GM19043 (cell line): ENCODE results near the gene FBXL14.

ENCODE experiments used
- ATAC-seq: cut with Tn5 transposase; IDR thresholded peaks from one replicate; pipeline ENCODE4 v1.9.1; 2021; ENCODE audit warnings: low read depth; ENCODE audit not compliant: unreplicated experiment

FBXL14 gene

DNA sequence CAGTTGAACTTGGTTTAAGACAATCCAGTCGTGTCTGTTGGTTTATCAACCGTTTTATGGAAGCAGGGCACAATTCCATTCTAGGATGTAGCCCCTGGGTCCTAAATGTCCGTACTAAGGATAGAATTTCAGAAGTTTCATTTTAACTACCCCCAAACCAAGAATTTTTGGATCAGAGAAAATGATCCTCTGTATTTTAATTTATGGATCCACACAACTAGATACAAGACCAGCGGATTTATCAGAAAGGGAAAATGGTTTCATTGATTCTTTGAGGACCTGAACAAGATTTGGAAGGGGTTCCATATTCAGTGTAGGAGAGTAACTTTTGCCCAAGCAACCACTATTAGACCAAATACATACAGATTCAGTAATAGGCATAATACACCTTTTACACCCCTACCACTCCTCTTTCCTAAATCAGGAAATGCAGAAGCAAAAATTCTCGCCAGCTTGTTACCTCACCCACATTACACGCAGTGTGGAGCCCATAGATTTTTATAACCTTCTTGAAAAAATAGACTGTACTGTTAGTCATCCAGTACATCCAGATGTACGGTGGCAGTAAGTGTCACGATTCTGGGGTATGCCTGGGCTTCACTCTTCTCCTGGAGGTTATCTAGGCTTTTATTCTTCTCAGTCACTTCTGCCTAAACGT, 1.4 kb upstream of the FBXL14 start:
- ATAC-seq, result no peak

DNA sequence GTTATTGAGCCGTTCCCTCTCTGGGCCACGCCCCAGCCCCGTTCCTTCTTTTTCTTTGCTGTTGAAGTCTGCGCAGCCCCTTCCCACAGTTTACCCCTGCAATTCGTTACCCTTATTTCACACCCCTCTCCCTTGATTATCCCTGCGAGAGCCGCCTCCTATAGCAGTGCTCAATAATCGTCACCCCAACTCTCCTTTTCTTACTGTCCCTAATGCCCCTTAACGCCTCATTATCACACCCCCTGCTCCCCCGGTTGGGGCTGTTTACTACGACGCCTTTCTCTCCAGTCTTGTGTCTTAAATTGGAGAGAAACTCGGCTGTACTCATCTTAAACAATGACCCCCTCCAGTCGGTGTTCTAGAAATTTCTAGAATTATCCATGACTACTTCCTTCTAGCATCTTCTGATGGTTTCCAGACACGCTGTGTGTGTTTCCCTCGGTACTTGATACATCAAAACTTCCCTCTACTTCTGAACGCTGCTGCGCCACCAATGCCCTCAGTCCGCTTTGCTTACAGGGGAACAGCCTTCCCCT, 713 bp upstream of the FBXL14 start:
- no peak for ATAC-seq

DNA sequence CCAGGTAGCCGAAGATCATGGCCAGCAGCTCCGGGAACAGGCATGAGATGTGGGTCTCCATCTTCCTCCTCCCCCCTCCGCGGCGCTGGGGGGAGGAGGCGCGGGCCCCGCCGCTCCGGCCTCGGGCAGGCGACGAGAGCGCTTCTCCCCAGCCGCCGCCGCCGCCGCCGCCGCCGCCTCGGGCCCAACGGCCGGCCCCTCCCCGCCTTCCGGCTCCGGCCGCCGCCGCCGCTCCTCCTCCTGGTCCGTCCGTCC, 448 bp downstream of the FBXL14 start:
- peak; percentile 38 for ATAC-seq

DNA sequence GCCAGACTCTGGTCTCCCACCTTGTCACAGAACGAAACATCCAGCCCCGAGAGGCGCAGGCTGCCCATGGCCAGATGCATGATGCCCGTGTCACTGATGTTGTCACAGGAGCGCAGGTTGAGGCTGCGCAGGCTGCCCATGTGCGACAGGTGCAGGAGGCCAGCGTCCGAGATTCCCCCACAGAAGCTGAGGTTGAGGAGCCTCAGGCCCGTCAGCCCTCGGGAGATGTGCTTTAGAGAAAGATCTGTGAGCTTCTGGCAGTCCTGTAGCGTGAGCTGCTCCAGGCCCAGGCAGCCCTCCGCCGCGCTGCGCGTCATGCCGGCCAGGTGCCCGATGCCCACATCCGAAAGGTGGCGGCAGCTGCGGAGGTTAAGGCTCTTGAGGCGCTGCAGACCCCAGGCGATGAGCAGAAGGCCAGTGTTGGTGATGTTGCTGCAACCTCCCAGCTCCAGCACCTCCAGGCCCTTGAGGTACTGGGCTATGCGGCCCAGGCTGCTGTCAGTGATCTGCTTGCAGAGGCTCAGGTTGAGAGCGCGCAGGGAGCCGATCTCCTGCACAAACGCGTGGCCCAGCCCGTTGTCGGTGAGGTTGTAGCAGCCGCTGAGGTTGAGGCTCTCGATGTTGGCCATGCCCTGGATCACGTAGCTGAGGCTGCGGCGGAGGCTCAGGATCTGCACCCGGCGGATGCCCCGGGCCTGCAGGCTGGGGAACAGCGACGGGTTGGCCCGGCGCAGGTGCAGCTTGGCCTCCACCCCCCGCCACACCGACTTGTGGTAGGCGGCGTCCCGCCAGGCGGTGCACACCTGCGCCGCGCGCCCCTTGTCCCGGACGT, 991 bp downstream of the FBXL14 start:
- peak; percentile 12 for ATAC-seq

DNA sequence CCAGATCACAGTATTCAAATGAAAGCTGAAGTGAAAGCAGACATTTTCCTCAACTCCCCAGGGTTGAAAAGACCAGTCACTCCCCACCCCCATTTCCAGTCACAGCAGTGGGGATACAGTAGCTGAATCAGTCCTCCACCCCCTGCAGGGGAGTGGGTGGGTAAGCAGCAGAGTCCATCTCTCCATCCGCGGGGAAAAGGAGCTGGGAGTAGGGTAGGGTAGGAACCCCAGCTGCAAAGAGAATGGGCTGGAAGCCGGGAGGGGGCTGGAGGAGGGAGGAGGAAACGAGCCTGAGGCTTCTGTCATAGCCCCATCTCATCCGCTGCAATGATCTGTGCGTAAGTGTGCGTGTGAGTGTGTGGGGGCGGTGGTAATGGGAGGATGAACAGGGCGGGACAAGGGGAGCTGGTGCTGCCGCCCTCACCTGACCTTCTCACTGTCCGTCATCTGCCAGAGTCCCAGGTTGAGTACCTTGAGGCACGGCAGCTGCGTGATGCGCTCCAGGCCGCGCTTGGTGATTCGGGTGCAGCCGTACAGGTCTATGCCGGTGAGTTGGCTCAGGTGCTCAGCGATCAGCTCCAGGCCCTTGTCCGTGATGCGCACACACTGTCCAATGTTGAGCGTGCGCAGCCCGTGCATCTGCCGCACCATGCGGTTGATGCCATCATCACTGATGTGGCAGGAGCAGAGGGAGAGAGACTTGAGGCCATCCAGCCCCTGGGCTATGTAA, 1.8 kb downstream of the FBXL14 start:
- no peak for ATAC-seq

DNA sequence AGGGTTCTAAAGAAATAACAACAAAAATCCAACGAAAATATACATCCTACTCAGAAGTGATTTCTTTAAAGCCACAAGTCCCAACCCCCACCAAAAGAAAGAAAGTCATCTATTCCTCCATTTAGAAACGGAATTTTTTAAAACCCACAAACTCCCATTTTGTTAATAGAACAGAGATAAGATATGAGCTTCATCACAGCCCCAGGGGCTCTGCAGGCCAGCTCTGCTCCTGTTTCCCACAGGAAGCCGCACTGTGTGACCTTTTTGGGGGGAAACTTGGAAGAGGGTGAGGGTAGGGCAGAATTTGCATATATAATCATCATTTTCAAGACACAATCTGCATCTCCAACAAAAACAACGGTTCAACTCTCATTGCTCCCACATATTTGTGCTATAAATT, 2.8 kb downstream of the FBXL14 start:
- ATAC-seq, result no peak

DNA sequence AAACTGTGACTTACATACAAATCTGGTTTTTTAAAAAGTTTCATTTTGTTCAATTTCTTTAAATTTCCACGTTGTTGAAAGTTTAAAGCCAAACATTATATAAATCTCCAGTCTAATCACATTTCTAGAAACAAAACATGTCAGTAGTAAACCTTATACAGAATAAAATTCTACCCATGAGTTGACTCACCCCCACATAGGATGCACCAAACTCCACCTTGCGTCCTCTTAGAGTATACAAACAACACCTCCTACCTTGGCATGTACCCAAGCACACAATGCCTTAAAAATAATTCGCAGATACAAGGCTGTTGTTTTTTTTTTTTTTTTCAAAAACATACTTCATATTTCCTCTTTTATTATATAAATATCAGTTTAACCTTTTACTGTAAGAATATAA, 3.3 kb downstream of the FBXL14 start:
- no peak for ATAC-seq

DNA sequence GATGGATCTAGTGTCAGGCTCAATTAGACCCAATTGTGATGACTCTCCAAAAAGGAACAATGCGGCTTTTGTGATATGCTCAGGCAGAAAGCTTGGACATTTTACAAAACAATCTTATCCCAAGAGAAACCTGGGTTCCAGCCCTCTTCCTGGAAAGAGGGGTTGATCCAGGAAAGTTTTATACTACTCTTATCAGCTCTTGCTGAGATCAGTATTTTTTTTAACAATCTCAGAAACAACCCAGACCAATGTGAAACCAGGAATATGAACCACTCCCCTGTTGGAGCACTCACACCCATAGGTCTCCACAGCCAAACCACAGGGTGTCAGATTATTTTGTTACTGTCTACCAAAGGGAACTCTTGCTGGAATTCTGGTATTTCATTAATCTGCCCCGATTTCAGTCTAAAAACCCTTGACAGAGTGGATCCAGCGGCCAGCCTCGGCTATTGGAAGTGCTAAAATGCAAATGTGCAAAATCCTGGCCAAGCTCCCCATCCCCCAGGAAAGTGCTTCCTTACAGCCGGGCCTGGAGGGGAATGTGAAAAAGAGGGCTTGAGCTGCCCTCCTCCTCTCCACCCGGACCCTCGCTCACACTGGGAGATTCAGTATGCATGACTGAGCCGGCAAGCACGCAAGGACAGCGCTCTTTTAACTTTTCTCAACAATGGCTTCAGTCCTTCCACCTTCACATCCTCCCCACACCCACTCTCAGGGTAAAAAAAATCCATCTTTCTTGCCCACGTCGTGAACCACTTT, 4.0 kb downstream of the FBXL14 start:
- ATAC-seq, result no peak

DNA sequence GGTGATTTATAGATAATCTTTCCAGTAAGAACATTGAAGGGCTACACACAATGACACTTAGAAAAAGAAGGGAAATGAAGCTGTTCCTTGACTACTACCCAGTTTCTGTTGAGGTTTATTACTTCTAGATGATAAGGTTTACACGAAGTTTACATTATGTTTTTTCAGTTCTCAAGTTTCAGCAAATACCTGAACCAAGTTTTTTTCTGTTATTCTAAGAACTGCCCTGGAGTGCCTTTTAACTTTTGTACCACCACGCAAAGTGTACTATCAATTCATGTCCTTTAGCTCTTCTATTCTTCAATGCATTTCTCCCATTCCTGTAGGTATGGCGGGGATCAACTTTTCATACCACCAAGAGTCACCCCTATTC, 5.8 kb downstream of the FBXL14 start:
- no peak for ATAC-seq

DNA sequence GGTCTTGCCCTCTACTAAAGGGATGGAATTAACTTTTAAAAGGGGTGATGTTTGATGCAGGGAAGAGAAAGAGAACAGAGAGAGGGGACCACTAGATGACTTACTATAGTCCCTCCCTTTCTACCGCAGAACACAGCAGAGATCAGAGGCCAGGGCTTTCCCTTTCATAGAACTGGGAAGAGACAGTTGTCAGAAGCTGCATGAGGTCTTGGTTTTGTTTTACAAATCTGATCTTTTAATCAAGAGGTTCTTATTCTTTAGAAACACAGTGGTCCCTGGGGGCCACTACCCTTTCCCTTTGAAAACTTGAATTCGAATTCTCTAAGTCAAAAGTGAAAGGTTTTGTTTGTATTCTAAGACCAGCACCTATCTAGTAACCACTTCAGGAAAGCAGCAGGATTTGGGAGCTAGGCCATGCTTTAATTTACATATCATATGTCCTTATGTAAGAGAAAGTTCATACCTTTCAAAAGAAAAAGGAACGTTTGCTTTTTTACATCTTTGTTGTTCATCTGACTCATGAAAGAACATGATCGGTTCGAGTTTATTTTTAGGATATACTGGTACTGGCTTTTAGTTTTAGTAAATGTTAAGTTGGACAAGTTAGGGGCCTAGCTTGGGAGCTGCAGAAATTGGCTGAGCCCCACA, 6.3 kb downstream of the FBXL14 start:
- ATAC-seq, result no peak

DNA sequence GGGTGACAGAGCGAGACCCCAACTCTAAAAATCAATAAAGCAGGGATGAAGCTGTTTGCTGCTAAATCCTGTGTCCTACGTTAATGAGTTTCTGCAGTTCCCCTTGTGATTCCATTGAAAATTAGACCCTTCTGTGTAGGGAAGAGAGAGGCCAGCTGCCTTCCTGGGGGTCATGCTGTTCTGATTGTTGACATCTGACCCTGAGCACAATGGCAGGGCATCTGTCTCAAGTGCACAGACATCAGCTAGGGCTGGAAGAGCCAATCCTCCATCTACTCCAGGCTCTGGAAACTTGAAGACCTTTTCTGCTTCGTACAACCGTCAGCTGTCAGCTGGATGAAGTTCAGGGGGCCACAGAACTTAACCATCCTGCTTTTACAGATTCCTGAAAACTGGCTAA, 10.1 kb downstream of the FBXL14 start:
- no peak for ATAC-seq

DNA sequence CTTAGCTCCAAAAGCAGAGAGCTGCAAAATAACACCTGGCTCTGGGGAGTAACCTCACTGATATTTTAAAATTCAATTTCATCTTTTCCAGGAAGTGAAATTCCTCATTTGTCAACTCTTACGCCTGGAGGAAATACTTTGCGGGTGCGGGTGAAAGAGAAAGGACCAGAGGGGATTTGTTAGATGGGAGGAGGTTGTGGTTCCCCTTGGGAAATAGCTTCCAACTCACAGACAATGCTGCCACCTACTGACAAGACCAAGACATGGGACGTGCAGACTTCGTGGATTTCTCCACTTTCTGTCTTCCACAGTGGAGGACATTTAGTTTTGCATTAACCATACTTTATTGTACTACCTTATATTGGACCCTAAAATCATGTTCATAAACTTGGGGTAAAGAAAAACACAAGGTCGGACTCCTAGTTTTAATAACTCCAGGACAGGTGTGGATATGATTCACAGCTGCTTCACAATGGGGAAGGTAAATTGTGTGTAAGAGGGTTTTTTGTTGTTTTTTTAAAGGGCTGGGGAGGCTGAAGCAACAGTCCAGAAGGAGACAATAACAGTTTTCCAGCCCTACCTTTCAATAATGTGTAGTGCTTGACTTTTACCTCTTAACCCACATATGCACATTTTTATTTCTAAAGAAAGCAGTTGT, 10.8 kb downstream of the FBXL14 start:
- ATAC-seq, result no peak

DNA sequence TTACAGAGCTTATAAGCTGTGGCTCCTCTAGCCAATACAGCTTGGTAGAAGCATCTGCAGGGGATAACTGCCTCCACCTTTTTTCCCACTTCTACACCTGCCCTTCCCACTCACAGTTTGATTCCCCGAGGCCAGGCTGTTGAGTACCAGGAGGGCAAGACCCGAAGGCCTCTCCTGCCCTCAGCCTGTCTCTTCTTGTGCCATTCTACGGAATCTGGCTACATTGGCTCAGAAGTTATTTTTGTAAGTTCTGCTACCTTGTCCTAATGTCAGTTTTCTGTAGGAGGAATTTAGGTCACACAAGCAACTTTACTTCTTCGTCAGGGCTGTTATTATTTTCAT, 11.7 kb downstream of the FBXL14 start:
- no peak for ATAC-seq

DNA sequence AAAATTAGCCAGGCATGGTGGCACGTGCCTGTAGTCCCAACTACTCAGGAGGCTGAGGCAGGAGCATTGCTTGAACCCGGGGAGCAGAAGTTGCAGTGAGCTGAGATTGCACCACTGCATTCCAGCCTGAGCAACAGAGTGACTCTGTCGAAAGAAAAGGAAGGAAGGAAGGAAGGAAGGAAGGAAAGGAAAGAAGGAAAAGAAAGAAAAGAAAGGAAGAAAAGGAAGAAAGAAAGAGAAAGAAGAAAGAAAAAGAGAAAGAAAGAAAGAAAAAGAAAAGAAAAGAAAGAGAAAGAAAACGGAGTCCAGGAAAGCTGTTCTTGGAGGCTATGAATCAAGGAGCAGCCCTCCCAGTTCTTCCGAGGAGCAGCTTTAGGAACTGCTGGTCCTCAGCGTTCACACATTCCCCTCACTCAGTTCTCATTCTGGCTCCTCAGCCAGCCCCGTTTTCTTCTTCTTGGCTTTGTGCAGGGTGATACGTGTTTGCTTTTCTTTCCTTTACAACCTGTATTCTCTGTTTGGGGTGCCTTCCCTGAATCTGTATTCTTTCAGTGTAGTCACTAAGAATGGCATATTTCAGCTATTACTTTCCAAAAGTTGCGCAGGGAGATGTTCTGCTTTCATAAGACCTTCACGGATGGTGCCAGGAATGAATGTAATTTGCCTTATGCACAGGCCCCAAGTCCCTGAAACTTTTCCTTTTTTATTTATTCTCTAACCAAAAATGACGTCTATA, 12.2 kb downstream of the FBXL14 start:
- no peak for ATAC-seq

DNA sequence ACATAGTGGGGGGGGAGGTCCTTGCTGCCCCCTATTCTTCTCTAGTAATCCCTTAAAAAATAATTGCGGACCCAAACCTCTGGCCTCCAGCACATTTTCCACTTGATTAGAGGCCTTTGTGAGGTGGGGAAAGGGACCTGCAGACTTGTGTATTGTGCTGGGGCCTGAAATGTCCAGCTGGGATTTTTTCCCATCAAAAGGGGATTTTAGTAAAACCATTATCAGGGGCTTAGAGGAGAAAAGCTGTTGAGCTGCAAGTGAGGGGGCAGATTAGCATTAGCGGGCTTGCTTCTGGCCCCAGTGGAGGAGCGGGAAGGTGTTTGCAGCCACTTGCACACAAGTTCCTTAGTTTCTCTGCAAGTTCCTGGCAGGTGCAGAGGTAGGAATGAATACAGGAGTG, 13.9 kb downstream of the FBXL14 start:
- no peak for ATAC-seq

DNA sequence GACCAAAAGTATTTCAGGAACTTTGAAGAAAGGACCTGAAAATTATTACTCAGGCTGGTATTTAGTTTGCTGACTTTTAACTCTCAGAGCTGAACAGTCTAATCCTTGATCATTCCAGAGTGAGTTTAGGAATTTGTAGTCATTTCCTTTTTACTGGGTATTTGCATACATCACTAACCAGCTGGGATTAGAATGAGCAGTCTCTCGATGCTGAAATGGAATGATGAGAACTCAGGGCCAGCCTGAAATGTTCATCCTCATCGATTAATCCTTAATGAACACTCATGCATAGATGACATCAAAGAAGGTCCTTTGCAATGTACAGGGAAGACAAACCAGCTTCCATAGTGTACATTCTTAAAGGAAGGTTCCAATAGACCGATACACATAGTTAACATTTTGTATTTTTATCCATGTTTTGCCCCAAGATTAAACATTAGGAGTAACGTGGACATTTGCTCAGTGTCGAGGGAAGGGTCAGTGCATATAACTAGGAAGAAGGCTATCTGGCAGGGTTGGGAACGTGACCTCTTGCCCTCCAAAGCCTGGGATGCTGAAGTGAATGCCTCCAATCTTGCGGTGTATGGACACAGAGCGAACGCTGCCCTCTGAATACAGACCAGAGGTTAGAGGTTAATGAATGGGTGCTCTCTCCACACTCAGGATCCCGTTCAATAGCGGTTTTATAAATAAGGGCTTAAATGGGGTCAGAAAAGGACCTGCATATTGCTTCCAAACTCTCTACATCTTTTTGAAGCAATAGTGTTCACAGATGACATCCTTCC, 14.5 kb downstream of the FBXL14 start:
- ATAC-seq, result no peak

DNA sequence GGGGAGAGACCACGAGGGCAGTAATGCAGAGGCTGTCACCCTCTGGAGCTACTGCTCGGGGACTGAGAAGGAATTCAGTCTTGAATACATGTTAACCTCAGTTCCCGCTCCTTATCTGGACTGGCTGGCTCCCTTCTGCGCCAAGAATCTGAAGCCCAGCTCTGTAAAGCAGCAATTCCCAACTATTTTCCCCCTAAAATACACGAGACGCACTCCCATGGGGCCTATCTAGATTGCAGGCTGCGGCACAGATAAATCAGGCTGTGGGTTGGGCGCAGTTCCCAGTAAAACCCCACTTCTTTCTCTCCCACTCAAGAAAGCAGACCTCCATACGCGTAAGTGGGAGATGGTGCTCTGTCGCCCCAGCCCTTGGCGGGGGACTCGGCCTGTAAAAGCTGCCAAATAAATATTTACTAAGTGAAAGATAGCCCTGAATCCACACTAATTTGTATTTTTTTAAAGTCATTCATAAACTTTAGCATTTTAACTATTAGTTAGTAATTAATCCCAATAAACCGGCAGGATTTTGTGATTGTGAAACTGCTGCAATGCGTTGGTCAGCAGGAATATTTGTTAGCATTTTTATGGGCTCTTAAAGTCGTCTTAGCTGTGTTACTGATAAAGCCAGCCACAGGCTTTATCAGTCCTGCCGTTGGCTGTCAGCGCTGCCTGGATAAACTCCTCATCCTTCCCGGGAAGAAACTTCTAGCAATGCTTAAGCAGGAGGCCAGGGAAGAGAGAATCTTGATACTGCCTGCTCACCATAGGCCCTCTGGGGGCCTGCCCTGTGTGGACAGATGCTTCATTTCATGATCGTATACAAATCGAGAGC, 17.8 kb downstream of the FBXL14 start:
- ATAC-seq, result no peak
